ENCODE results near the gene JADE3. TPM values are rescaled to one million over a fixed set of nuclear protein-coding genes. Genes with fewer than 3 reads are reported as not detected.

JADE3 gene
- total RNA-seq, result 4.9 TPM

DNA sequence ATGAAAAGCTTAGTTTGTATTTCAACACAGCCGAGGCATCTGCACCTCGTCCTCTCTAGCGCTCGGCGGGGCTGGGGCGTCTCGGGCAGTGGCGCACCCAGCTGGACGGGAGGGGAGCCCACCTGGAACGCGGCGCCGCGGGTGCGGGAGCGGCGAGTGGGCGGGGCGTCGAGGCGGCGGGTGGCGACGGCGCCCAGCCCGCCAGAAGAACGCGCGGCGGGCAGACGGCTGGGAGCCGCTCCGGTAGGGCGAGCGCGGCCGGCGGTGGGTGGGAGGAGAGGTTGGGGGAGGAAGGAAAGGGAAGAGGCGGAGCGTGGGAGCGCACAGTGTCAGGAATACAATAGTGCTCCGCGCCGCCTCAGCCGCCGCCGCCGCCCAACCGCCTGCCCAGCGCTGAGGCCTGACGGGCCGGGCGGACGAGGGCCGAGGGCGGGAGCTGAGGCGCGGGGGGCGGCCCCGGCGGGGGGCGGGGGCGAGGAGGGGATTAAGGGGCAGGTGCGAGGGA, at the start of gene JADE3:
TSS of gene JADE3 (plus strand) at position 324 of the 505 bp plus-strand sequence. CDS start 72,474 bp downstream, outside the sequence.
- peak; percentile 92 for ATAC-seq

DNA sequence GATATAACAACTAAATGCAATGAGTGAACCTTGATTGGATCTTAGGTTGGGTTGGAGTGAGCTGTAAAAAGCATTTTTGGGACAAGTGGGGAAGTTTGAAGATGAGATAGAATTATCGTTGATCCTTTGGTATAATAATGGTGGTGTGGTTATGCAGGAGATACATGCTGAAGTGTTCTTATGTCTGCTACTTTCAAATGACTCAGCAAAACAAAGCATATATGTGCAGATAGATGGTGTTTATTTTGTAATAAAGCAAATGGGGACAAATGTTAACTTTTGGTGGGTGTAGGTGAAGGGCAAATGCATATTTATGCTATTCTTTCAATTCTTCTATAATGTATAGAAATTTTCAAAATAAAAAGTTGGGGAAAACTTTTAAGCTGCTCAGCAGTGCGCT, 49.1 kb upstream of the JADE3 start:
- ATAC-seq, result no peak

DNA sequence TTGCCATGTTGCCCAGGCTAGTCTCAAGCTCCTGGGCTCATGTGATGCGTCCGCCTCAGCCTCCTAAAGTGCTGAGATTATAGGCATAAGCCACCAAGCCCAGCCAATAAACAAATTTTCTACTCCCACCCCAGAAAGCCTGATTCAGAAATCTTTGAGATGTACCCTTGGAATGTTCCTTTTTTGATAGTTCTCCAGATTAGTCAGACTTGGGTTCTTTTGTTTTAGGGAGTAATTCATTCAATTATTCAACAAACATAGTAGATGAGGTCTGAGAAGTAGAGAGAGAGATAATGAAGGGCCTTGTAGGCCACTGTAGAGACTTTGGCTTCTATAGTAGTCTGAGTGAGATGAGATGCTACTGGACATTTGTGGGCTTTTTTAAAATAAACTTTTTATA, 47.6 kb upstream of the JADE3 start:
- no peak for ATAC-seq

DNA sequence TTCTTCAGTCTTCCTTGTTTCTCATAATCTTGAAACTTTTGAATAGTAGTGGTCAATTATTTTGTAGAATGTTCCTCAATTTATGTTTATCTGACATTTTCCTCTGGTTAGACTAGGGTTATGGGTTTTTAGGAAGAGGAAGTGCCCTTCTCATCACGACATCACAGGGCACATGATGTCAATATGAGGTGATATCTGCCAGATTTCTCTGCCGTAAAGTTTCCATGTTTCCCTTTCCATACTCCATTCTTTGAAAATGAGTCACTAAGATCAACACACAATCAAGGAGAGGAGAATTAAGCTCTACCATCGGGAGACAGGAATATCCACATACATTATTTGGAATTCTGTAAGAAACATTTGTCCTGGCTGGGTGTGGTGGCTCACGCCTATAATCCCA, 46.9 kb upstream of the JADE3 start:
- no peak for ATAC-seq

DNA sequence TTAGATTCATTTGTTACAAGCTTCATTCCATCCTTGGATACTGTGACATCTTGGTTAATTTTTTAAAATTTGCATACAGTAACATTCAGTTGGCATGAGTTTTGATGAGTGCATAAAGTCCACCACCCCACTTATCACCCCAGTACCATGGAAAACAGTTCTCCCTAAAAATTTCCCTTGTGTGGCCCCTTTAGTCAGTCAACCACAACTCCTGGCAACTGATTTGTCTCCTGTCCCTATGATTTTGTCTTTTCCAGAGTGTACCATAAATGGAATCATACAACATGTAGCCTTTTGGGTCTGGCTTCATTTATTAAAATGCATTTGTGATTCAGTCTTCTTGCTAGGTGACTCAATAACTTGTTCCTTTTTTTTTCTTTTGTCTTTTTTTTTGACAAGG, 45.5 kb upstream of the JADE3 start:
- no peak for ATAC-seq

DNA sequence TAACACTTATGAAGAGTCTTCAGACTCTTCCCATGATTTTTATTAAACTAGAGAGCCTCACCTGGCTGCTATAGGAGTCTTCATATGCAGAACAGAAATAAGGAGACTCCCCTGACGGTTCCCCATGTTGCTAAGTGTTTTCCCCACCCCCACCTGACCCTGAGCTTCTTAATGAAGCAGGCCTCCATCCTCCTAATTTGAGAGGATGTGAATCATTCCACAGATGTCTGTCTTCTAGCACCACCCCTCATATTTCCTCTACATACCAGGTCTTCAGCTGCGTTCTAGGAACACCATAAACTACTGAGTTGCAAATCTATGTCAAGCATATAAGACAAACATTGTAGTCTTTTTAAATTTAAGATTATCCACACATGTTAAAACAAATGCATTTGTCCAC, 38.5 kb upstream of the JADE3 start:
- no peak for ATAC-seq

DNA sequence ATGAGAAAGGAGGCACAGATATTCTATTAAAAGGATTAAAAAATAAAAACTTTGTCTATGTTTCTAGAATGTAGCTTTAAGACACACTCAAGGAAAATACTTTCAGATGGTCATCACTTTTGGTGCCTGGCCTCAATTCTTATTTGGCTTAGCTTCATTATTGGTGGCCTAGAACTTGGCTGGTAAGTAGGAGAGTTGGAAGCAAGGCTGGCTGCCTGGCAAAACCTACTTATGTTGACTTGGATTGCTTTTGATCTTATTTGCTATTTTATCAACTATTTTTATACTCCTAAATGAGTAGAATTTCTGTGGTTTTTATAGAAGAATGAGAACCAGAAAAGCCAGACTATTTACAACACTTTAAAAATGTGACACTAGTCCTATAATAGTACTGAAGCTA, 35.3 kb upstream of the JADE3 start:
- ATAC-seq, result no peak

DNA sequence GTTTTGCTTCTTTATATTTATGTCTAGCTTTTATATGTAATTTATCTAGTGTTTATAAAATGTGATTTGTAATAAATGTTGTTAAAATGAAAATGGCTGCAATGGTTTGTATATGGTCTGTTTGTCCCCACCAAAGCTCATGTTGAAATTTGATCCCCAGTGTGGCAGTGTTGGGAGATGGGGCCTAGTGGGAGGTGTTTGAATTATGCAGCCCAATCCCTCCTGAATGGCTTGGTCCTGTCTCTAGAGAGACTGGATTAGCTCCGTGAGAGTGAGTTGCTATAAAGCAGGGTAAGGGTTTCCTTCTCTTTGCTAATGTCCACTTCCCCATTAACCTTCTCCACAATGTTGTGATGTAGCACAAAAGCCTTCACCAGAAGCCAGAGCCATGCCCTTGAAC, 30.0 kb upstream of the JADE3 start:
- ATAC-seq, result no peak

DNA sequence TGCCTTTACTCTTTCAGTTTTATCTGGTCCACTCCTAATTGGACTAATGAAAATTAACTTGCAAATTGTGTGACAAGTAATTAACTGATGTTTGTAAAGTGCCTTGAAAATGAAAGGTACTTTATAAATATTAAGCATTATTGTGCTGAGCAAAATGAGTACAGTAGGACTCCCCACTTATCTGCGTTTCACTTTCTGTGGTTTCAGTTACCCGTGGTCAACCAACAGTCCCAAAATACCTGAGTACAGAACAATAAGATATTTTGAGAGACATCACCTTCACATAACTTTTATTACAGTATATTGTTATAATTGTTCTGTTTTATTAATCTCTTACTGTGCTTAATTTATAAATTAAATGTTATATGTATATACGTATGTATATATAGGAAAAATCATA, 27.4 kb upstream of the JADE3 start:
- no peak for ATAC-seq

DNA sequence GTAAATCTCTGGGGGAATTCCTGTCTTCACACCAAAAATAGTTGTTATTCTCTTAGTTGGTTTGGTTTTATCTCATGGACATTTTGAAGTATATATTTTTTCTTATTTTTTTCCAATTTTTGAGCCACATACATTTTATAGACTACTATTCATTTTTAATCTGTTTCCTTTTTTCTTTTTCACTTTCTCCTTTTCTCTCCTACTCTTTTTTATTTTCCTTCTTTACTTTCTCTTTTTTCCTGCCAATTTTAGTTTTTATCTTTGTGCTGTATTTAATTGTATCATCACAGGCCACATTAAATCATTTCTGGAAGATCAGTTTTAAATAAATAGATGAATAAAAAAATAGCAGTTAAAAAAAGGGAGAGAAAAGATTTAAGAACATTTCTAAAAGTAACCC, 14.0 kb upstream of the JADE3 start:
- no peak for ATAC-seq

DNA sequence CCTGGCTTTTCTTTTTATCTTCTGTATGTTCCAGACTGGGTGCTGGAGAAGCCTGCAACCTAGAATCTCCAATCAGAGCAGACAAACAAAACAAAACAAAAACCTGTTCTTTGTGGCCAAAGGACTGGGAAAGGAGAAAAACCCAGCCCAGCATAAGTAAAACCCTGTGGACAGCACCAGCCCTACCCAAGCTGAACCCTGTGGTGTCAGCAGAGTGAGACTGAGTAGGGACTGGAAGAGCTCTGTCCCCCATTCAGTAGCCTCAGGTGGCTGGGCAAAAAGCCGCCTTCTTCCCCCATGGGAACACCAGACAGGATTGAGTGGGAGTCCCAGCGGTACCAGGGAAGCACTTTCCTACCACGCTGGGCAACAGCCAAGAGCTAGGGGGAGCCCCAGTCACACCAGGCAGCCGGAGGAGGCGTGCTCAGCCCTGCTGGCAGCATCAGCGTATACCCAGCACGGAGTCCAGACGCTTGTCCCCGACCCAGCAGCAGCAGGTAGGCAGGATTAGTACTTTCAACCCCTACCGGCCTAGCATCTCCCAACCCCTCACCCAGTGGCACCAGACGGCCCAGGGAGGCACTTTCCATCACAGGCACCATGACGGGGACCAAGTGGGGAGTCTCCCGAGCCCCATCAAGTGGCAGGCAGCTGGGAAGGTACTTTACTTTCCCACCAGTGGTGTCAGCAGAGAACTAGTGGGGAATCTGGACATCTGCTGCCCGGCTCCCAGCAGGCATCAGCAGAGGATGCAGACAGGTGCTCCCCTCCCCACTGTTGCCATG, 8.6 kb upstream of the JADE3 start:
- ATAC-seq, result peak; percentile 91

DNA sequence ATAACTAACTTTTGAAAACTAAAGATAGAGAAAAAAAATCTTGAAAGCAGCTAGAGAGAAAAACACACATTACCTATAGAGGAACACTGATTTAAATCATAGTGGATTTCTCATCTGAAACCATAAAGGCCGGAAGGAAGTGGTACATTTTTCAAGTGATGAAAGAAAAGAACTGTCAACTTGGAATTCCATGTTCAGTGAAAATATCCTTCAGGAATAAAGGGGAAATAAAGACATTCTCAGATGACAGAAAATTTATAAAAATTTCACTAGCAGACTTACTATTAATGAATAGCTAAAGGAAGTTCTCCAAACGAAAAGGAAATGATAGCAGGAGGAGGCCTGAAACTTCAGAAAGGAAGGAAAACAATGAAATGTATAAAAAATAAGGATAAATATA, 7.6 kb upstream of the JADE3 start:
- no peak for ATAC-seq

DNA sequence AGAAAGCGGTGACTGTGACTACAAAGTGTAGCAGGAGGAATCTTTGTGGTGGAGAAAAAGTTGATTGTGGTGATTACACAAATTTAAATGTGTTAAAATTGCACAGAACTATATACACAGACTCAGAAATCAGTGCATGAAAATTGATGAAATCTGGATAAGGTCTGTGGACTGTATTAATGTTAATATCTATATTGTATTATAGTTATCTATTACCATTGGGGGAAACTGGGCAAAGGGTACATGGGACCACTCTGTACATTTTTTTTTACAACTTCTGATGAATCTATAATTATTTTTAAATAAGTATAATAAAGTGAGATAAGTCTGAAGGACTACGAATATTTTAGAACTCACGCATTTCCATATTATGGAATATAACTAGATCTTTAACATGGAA, 1.8 kb upstream of the JADE3 start:
- no peak for ATAC-seq

DNA sequence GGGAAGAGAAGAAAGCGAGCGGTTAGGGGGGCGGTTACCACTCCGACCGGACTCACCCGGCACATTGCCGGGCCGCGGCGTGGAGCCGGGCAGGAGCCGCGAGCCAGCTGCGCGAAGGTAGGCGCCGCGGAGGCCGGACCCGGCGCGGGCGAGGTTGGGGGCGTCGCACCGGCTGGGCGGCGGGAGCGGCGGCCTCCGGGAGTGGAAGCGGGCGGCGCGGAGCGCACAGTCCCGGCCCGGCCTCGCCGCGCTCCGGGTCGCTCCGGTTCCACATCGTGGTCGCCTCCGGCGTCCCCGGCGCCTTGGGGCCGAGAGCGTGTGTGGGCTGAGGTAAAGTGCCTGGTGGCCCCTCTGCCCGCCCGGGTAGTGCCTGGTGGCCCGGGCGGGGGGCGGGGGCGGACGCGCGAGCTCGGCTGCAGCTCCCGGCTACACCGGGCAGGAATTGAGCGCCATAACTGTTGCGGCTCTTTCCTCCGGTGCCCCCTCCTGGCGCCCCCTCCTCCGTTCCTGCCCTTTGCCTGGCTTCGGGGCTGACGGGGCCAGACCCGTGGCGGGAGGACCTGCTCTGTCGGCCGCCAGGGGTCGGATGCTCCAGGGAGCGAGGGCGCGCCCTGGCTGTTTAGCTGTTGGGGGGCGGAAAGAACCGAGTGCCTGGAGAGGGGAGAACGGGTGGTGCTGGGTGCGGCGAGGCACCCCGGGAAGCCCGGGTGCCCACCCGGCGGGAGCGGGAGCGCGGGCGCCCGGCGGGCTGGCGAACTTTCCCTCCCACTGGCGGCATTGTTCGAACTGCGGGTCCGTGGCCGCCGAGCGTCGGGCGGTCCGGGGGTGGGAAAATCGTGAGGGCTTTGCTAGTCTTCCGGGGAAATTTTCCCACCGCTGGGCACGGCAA, 626 bp downstream of the JADE3 start:
- peak; percentile 51 for ATAC-seq

DNA sequence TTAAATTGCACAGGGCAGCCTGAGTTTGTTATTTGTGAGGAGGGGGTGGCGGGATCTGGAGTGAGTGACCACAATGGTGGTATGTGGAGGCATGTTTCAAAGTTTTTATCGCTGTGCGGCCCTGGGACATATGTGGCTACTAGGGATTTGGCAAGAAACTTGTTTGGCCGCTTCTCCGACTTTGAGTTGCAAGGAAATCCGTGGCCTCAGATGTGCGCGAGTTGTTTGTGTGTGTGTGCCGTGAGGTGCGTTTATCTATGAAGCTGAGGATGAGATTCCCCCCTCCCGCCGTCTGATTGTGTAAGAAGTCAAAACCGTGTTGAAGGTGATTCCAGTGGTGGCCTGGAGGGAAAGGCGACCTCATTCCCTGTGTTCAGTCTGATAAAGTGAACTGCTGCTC, 1.4 kb downstream of the JADE3 start:
- no peak for ATAC-seq

DNA sequence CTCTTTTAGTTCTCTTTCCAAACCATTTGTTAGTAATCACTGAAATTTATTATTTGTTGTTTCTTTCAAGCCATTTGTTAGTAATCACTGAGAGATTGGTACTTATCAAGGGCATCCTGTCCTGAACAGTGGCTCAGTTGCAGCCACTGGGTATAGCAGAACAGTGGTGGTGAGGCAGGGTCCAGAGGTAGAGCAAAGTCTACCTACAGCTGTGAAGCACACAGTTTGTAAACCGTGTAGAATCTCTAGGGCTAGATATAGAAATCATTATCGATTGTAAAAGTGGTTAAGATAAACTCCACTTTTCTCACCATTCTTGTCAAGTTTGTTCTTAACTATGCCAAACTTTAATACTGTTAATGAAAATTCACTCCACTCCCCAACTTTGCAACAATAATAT, 4.1 kb downstream of the JADE3 start:
- no peak for ATAC-seq

DNA sequence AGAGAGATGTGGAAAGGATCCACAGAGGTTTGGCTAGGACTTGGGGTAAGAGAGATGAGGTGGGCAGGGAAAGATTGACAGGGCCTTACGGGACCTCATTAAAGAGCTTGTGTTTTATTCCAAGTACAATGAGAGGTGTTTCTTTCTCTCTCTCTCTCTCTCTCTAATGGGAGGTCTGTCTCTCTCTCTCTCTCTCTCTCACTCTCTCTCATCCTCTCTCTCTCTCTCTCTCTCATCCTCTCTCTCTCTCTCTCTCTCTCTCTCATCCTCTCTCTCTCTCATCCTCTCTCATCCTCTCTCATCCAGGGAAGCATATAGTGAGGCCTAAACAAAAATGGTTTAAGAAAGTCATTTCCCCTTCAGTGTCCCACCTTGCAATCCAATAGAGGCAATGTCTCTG, 5.4 kb downstream of the JADE3 start:
- ATAC-seq, result no peak

DNA sequence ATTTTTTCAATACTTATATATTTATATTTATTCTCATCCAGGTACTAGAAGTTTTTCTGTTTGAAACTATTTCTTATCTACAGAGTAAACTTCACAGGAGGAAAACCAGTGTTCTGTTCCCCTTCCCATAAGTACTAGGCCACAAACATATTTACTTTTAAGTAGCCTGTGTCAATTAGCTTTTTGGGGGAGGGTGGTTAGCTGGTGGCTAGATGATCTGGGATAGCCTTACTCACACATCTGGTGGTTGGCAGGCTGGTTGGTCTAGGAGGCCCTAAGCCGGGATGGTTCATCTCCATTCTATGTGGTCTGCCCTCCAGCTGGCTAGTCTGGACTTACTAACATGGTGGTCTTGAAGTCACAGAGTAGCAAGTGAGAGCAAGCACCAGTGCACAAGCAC, 6.2 kb downstream of the JADE3 start:
- no peak for ATAC-seq

DNA sequence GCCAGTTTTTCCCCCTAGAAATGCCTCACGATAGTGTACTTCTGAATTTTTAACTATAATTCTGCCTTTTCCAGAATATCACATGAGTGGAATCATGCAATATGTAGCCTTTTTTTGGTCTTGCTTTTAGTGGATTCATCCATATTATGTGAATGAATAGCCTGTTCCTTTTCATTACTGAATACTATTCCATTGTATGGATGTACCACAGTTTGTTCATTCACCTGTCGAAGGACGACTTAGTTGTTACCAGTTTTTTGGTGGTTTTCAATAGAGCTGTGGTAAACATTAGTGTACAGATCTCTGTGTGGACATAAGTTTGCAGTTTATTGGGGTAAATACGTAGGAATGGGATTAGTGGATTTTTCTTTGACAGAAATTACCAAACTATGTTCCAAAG, 8.0 kb downstream of the JADE3 start:
- ATAC-seq, result no peak

DNA sequence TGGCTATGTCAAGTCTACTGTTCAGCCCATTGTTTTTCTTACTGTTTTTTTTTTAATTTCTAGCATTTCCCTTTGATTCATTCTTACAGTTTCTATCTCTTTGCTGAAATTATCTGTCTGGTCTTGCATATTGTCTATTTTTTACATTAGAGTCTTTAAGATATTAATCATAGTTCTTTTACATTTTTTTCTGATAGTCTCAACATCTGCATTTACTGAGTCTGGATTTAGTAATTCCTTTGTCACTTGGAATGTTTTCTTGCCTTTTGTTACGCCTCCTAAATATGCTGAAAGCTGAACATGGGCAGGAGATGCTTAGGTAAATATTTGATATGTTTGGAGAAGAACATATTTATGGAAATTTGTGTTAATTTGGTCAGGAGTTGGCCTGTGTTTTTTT, 10.4 kb downstream of the JADE3 start:
- ATAC-seq, result no peak

DNA sequence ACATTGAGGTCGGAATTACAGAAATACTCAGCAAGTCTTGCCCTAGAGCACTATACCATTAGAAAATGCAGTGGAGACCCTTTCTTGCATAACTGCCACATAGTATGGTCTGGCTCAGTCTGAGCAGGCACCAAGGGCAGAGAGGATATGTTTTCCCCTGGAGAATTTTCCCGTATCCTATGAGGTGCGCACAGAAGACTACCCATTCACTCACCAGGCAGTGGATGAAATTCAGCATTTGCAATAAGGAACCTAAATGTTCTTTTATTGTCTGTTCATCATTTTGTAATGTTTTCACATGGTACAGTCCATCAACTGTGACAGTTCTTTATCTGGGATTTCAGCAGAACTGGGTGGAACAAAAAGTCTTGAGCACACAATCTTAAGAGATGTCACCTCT, 15.5 kb downstream of the JADE3 start:
- ATAC-seq, result no peak

DNA sequence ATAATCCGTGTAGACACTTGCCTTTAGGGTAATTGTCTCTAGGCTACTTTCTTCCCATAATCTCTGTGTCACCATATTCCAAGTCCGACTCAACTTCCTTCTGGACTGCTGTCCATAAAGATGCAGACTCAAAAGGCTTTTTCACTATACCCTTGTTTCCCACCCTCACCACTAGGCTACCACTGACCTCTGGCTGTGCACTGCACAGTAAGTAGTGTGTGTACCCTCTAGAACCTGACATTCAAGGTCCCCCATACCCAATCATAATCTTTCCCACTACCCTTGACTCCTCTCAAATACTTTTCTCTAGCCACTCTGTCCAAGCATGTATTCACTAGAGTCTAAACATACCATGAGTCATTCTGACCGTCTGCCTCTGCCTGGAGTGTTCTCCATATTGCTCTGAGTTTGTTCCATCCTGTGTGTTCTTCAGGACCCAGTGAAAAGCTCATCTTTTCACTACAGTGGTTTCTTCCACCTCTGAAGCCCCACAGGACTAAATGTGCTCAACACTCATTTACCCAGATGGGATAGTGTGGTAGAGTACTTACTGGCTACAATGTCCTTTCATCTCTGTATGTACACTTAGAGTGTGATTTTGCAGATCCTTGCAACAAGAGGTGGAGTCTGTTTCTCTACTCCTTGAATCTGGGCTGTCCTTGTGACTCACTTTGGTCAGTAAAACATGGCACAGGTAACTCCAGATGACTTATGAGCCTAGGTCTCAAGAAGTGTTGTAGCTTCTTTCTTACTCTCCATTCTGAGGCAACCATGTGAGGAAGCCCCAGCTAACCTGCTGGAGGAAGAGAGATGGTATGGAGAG, 17.4 kb downstream of the JADE3 start:
- peak; percentile 57 for ATAC-seq

DNA sequence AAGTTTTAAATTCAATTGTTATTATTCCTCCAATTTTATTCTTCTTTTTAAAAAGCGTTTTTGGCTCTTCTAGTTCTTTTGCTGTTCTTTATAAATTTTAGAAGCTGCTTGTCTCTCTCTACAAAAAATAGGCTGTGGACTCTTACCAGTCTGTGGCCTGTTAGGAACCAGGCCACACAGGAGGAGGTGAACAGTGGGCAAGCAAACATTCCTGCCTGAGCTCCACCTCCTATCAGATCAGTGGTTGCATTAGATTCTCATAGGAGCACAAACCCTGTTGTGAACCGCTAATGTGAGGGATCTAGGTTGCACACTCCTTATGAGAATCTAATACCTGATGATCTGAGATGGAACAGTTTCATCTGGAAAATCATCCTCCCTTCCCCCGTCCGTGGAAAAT, 23.1 kb downstream of the JADE3 start:
- ATAC-seq, result no peak

Data from esophagus mucosa (tissue), 1 donor.